GM12872 (cell line): ENCODE measurements around the gene PSME3.

ENCODE experiments used
- TF ChIP-seq, protein P1 (sequence below): IDR thresholded peaks from 3 replicates; pipeline ENCODE4 v1.5.1; 2011; ENCODE audit warnings: low read depth, mild to moderate bottlenecking, low read length, moderate library complexity; ENCODE audit not compliant: insufficient read depth

PSME3 gene

GRCh38 chr17:42880776-42881310, 47.6 kb downstream of the PSME3 start:
- TF ChIP-seq, protein P1, sequence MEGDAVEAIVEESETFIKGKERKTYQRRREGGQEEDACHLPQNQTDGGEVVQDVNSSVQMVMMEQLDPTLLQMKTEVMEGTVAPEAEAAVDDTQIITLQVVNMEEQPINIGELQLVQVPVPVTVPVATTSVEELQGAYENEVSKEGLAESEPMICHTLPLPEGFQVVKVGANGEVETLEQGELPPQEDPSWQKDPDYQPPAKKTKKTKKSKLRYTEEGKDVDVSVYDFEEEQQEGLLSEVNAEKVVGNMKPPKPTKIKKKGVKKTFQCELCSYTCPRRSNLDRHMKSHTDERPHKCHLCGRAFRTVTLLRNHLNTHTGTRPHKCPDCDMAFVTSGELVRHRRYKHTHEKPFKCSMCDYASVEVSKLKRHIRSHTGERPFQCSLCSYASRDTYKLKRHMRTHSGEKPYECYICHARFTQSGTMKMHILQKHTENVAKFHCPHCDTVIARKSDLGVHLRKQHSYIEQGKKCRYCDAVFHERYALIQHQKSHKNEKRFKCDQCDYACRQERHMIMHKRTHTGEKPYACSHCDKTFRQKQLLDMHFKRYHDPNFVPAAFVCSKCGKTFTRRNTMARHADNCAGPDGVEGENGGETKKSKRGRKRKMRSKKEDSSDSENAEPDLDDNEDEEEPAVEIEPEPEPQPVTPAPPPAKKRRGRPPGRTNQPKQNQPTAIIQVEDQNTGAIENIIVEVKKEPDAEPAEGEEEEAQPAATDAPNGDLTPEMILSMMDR, result no peak

- TF ChIP-seq, protein P1, result no peak
Measured at GRCh38 chr17:42882166-42882565, 49.0 kb downstream of the PSME3 start.

DNA sequence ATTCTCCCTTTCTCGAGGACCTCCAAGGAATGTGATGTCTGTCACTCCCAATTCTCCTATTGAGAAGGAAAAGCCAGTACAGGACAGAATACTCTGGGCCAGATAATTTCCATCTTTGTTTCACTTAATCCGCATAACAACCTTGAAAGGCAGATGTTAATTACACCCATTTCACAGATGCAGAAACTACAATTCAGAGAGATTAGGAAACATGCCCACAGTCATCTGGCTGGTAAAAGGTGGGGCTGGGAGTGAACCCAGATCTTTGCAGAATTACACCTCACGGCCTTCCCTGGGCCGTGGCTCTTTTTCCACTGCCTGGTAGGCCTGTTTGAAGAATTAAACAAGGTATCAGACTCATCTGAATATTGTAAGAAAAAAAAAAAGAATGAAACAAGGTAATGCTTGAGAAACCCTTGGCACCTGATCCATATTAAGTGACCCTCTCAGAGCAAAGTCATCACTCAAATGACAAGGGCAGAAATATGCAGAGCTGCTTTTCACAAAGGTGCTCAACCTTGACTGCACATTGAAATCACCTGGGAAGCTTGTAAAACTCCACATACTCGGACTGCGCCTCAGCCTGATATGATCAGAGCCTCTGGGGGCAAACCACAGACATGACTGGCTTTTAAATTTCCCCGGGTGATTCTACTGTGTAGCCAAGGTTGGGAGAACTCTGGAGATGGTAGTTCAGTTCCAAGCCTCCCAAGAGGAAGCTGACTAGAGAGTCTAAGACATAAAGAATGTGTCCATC, 50.8 kb downstream of the PSME3 start:
- TF ChIP-seq, protein P1, result no peak

DNA sequence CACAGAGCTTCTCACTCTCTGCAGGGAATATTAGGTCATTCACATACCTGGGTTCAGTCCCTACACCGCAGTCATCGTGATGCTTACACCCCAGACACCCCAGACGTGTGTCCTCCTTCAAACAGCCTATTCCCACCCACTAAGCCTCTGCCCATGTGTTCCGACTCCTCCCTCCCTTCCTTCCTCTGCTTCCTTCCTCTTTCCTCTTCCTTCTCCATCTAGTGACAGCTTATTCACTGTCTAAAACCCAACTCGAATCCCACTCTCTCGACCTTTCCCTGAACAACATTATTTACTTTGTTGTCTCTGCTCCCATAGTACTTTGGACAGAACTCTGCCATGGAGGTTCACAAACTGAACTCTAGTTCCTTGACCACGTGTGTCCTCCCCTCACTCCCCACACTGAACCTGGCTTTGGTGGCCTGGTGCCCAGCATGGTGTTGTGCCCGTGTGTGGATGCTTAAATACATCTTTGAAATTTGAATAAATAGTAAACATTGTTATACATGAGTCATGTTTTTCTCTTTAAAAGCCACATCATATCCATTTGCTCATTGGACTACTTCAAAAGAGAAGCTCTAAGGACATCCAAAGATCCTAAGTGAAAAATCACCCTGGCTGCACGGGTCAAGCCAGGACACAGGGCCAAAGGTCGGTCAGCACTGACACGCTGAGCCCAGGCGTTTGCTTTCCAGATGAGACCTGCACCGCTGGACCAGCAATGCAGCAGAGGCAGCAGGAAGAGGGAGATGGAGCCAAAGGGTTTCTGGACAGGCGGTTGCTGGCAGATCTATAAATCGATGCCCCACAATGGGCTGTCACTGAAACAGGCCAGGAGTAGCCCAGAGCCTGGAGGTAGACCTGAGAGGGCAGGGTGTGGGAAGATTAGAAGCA, 53.3 kb downstream of the PSME3 start:
- TF ChIP-seq, protein P1, result no peak

- TF ChIP-seq, protein P1, result no peak
Measured at GRCh38 chr17:42889809-42890208, 56.6 kb downstream of the PSME3 start.

GRCh38 chr17:42891539-42892152, 58.4 kb downstream of the PSME3 start:
- TF ChIP-seq, protein P1, result no peak

- TF ChIP-seq, protein P1, result no peak
Measured at GRCh38 chr17:42893359-42893758, 60.2 kb downstream of the PSME3 start.
